ENCODE data around the gene RBFOX1. TPM values are rescaled to one million over a fixed set of nuclear protein-coding genes. Genes with fewer than 3 reads are reported as not detected.

RBFOX1 gene
- total RNA-seq, 1 donor from 2014 or later = 0.84 TPM

GRCh38 chr16:7439518-7439917 lies 106.9 kb downstream of the RBFOX1 start:
- H3K36me3 ChIP-seq (ENCODE audit: insufficient read depth, low read length) = no peaks in the 10 kb centered on the region
- H3K4me3 ChIP-seq (ENCODE audit: insufficient read depth, low read depth, low read length) = no peak overlapping the region
- H3K4me1 ChIP-seq (ENCODE audit: insufficient read depth, low read length) = no peaks in the 10 kb centered on the region
- no peak overlapping the region for H3K9ac ChIP-seq (ENCODE audit: low read length)
- no peak for TF ChIP-seq EZH2 (IDR thresholded peaks at IDR 0.05; ENCODE audit: insufficient read depth, low read length)
- TF ChIP-seq, protein P1, sequence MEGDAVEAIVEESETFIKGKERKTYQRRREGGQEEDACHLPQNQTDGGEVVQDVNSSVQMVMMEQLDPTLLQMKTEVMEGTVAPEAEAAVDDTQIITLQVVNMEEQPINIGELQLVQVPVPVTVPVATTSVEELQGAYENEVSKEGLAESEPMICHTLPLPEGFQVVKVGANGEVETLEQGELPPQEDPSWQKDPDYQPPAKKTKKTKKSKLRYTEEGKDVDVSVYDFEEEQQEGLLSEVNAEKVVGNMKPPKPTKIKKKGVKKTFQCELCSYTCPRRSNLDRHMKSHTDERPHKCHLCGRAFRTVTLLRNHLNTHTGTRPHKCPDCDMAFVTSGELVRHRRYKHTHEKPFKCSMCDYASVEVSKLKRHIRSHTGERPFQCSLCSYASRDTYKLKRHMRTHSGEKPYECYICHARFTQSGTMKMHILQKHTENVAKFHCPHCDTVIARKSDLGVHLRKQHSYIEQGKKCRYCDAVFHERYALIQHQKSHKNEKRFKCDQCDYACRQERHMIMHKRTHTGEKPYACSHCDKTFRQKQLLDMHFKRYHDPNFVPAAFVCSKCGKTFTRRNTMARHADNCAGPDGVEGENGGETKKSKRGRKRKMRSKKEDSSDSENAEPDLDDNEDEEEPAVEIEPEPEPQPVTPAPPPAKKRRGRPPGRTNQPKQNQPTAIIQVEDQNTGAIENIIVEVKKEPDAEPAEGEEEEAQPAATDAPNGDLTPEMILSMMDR (IDR thresholded peaks at IDR 0.05; ENCODE audit: insufficient read depth, low read depth, low read length) = no peak
- Mint-ChIP-seq H3K9me3 (ENCODE audit: unreplicated experiment) (no peaks in the 10 kb centered on the region), H3K4me1 (ENCODE audit: low read depth, unreplicated experiment) (no peaks in the 10 kb centered on the region), H3K27me3 (ENCODE audit: low read depth, unreplicated experiment) (peaks cover 8% of the 10 kb centered on the region), H3K4me3 (ENCODE audit: unreplicated experiment) (no peak overlapping the region), H3K27ac (ENCODE audit: unreplicated experiment) (no peak overlapping the region), H3K36me3 (ENCODE audit: low read depth, unreplicated experiment) (no peaks in the 10 kb centered on the region)
- FAIRE-seq (no peak), DNase-seq (ENCODE audit: low read depth) (no peak)
- H3K4me2 ChIP-seq (ENCODE audit: low read length) = no peak overlapping the region
- no peaks in the 10 kb centered on the region for H3K79me2 ChIP-seq (ENCODE audit: insufficient read depth, low read length)
- H2AFZ ChIP-seq (ENCODE audit: low read depth, low read length) = no peak overlapping the region
- no peak overlapping the region for H3K27ac ChIP-seq (ENCODE audit: low read depth, low read length)
- no peaks in the 10 kb centered on the region for H3K27me3 ChIP-seq (ENCODE audit: insufficient read depth, low read length)
- H3K9me3 ChIP-seq (ENCODE audit: insufficient read depth, low read depth, low read length) = no peaks in the 10 kb centered on the region
- H4K20me1 ChIP-seq (ENCODE audit: insufficient read depth, low read length) = no peaks in the 10 kb centered on the region

DNA sequence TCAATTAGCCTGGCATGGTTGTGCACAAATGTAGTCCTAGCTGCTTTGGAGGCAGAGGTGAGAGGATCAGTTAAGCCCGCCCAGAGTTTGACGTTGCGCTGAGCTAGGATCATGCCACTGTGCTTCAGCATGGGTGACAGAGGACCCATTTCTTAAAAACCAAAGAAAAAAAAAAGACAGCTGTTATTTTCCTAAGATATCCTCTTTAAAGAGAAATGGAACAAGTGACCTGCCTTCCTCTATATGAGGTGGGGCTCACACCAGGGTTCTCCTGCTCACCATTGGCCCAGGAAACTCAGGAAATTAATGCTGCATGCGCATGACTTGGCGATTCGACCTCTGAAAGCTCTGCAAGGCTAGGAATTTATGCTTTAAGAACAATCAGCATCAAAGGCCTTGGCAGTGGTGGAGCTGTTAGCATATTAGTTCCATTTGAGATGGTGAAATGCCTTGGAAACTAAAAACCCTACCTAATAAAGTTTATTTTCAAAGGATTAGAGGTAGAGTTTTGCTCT lies 108.3 kb downstream of the RBFOX1 start:
- Histone ChIP-seq H3K27ac (ENCODE audit: low read depth, low read length) (no peak overlapping the region), H3K36me3 (ENCODE audit: insufficient read depth, low read length) (no peaks in the 10 kb centered on the region), H3K4me1 (ENCODE audit: insufficient read depth, low read length) (no peaks in the 10 kb centered on the region), H3K27me3 (ENCODE audit: insufficient read depth, low read length) (no peaks in the 10 kb centered on the region), H4K20me1 (ENCODE audit: insufficient read depth, low read length) (no peaks in the 10 kb centered on the region), H3K4me3 (ENCODE audit: insufficient read depth, low read depth, low read length) (no peak overlapping the region), H3K79me2 (ENCODE audit: insufficient read depth, low read length) (no peaks in the 10 kb centered on the region), H3K9me3 (ENCODE audit: insufficient read depth, low read depth, low read length) (no peaks in the 10 kb centered on the region), H2AFZ (ENCODE audit: low read depth, low read length) (no peak overlapping the region), H3K4me2 (ENCODE audit: low read length) (no peak overlapping the region), H3K9ac (ENCODE audit: low read length) (no peak overlapping the region)
- no peaks in the 10 kb centered on the region for H3K4me1 Mint-ChIP-seq (ENCODE audit: low read depth, unreplicated experiment)
- FAIRE-seq = no peak
- no peak overlapping the region for H3K4me3 Mint-ChIP-seq (ENCODE audit: unreplicated experiment)
- no peak for DNase-seq (ENCODE audit: low read depth)
- H3K27me3 Mint-ChIP-seq (ENCODE audit: low read depth, unreplicated experiment) = peaks cover 12% of the 10 kb centered on the region
- TF ChIP-seq, protein P1 (IDR thresholded peaks at IDR 0.05; ENCODE audit: insufficient read depth, low read depth, low read length) = no peak
- TF ChIP-seq EZH2 (IDR thresholded peaks at IDR 0.05; ENCODE audit: insufficient read depth, low read length) = no peak
- no peak overlapping the region for H3K27ac Mint-ChIP-seq (ENCODE audit: unreplicated experiment)
- no peaks in the 10 kb centered on the region for H3K36me3 Mint-ChIP-seq (ENCODE audit: low read depth, unreplicated experiment)
- H3K9me3 Mint-ChIP-seq (ENCODE audit: unreplicated experiment) = no peaks in the 10 kb centered on the region

GRCh38 chr16:7442050-7442449 lies 109.4 kb downstream of the RBFOX1 start:
- Mint-ChIP-seq H3K27ac (ENCODE audit: unreplicated experiment) (no peak overlapping the region), H3K27me3 (ENCODE audit: low read depth, unreplicated experiment) (peaks cover 12% of the 10 kb centered on the region), H3K36me3 (ENCODE audit: low read depth, unreplicated experiment) (no peaks in the 10 kb centered on the region), H3K4me3 (ENCODE audit: unreplicated experiment) (no peak overlapping the region), H3K4me1 (ENCODE audit: low read depth, unreplicated experiment) (no peaks in the 10 kb centered on the region), H3K9me3 (ENCODE audit: unreplicated experiment) (peaks cover 4% of the 10 kb centered on the region)
- Histone ChIP-seq H3K27ac (ENCODE audit: low read depth, low read length) (no peak overlapping the region), H3K9me3 (ENCODE audit: insufficient read depth, low read depth, low read length) (no peaks in the 10 kb centered on the region), H3K79me2 (ENCODE audit: insufficient read depth, low read length) (no peaks in the 10 kb centered on the region), H4K20me1 (ENCODE audit: insufficient read depth, low read length) (no peaks in the 10 kb centered on the region), H3K36me3 (ENCODE audit: insufficient read depth, low read length) (no peaks in the 10 kb centered on the region), H2AFZ (ENCODE audit: low read depth, low read length) (no peak overlapping the region), H3K27me3 (ENCODE audit: insufficient read depth, low read length) (no peaks in the 10 kb centered on the region), H3K4me2 (ENCODE audit: low read length) (no peak overlapping the region), H3K4me1 (ENCODE audit: insufficient read depth, low read length) (no peaks in the 10 kb centered on the region), H3K4me3 (ENCODE audit: insufficient read depth, low read depth, low read length) (no peak overlapping the region), H3K9ac (ENCODE audit: low read length) (no peak overlapping the region)
- TF ChIP-seq EZH2 (IDR thresholded peaks at IDR 0.05; ENCODE audit: insufficient read depth, low read length) = no peak
- TF ChIP-seq, protein P1 (IDR thresholded peaks at IDR 0.05; ENCODE audit: insufficient read depth, low read depth, low read length) = no peak
- DNase-seq (ENCODE audit: low read depth) (no peak), FAIRE-seq (no peak)
